Measurements from ENCODE around the gene STARD10. TPM values are rescaled to one million over a fixed set of nuclear protein-coding genes. Genes with fewer than 3 reads are reported as not detected.

STARD10 gene
- total RNA-seq, 6 experiments from 2014 or later: 10.8 to 16.9 (median 15.8) TPM

DNA sequence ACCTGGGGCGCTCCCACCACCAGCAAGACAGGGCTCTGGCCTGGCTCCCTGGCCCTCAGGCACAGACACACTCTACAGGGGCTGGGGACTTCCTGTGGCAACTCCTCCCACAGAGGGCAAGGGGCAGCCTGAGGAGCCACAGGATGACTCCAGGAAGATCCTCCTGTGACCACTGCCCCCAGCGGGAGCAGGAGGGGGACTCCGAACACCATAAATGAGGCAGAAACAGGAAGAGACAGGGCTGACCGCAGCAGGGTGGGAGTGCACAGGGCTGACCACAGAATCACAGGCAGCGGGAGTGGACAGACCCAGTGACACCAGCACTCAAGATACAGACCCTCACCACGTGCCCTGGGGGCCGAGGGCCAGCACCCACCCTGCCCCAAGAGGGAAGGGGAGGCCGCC lies 52.4 kb downstream of the STARD10 start:
- Mint-ChIP-seq H3K4me3 (peak overlapping the region; percentile 23; the same call in 1 of the 2 replicates), H3K27me3 (ENCODE audit: insufficient read depth) (no peaks in the 10 kb centered on the region; the same call in none of the 2 replicates), H3K9me3 (no peaks in the 10 kb centered on the region), H3K4me1 (ENCODE audit: low read depth) (peaks cover 64% of the 10 kb centered on the region), H3K36me3 (ENCODE audit: low read depth) (no peaks in the 10 kb centered on the region), H3K27ac (peak overlapping the region; percentile 80)
- no peak for TF ChIP-seq CTCF (IDR thresholded peaks at IDR 0.05)
- DNase-seq: no peak

DNA sequence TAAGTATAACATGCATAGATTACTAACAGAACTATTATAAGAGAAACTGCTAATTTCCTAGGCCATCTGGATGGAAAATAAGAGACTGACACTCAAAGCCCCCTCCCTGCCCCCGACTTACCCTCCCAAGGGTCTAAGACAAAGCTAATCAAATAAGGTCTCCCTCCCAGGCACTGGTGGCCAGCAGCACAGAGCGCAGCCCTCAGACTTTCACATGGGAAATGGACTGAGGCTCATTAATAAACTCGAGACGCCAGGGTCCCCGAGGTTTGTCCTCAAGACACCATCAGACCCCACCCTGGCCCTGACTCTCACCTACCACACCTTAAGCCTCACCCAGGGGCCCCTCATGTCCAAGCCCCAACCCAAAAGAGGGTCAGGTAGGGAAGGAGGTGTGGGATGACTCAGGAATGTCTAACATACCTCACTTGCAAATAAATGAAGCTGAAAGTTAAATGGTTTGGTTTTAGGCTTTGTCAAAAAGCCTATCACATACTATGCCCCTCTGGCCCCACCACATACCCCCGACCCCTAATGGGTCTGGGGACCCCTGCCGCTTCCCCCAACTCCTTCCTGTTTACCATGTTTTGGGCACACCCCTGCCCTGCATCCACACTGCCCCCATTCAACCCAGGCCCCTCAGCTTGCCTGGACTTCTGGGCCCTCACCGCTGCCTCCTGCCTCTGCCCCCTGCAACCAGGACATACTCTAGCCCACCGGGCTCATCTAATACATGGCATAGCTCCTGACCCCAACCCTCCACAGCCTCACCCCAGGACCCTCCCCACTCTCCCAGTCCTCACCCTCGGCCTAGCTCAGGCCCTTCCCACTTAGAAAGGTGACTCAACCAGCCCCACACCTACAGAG lies 53.1 kb downstream of the STARD10 start:
- H3K4me1 Mint-ChIP-seq (ENCODE audit: low read depth): peaks cover 71% of the 10 kb centered on the region

GRCh38 chr11:72740060-72740424 lies 53.8 kb downstream of the STARD10 start:
- TF ChIP-seq CTCF (IDR thresholded peaks at IDR 0.05): no peak
- peaks cover 75% of the 10 kb centered on the region for H3K4me1 Mint-ChIP-seq (ENCODE audit: low read depth)
- H3K4me3 Mint-ChIP-seq: no peak overlapping the region
- 0 out of 2 replicates have a peak overlapping the region, but pooled peaks have one; percentile 14 for H3K27ac Mint-ChIP-seq
- no peaks in the 10 kb centered on the region for H3K36me3 Mint-ChIP-seq (ENCODE audit: low read depth)
- H3K9me3 Mint-ChIP-seq: no peaks in the 10 kb centered on the region
- DNase-seq: no peak
- no peaks in the 10 kb centered on the region; the same call in none of the 2 replicates for H3K27me3 Mint-ChIP-seq (ENCODE audit: insufficient read depth)

More for the DNA sequence above, 53.1 kb downstream of the STARD10 start:
- Mint-ChIP-seq H3K36me3 (ENCODE audit: low read depth) (no peaks in the 10 kb centered on the region), H3K9me3 (no peaks in the 10 kb centered on the region), H3K4me3 (no peak overlapping the region), H3K27me3 (ENCODE audit: insufficient read depth) (no peaks in the 10 kb centered on the region; the same call in none of the 2 replicates), H3K27ac (peak overlapping the region; percentile 80)
- no peak for DNase-seq
- no peak for TF ChIP-seq CTCF (IDR thresholded peaks at IDR 0.05)

- Mint-ChIP-seq H3K4me1 (ENCODE audit: low read depth) (peaks cover 75% of the 10 kb centered on the region), H3K27me3 (ENCODE audit: insufficient read depth) (no peaks in the 10 kb centered on the region; the same call in none of the 2 replicates), H3K36me3 (ENCODE audit: low read depth) (no peaks in the 10 kb centered on the region), H3K9me3 (no peaks in the 10 kb centered on the region), H3K4me3 (no peak overlapping the region), H3K27ac (0 out of 2 replicates have a peak overlapping the region, but pooled peaks have one; percentile 14)
- no peak for DNase-seq
- TF ChIP-seq CTCF (IDR thresholded peaks at IDR 0.05): no peak
Observed at GRCh38 chr11:72739240-72740059, 54.4 kb downstream of the STARD10 start.
